ENCODE data around the gene RPL32. TPM values are rescaled to one million over a fixed set of nuclear protein-coding genes. Genes with fewer than 3 reads are reported as not detected.

Gene RPL32
- polyA plus RNA-seq, 3 donors, result 1,974 to 2,375 (median 2,193) TPM

DNA sequence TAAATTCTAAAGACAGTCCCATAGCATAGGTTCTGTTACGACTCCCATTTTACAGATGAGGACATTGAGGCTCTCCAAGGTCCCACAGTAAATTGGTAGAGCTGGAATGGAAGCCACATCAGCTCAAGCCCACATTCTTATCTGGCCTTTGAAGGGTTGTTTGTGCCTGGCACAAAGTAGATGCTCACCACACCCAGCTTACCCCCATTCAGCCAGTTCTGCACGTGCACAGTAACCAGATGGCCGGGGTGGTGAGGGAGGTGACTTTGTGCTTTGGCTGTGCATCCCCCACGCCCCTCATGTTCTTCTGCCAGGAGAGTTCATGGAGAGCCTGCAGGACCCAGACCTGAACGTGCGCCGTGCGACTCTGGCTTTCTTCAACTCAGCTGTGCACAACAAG, 16.2 kb downstream of the RPL32 start:
- DNase-seq (ENCODE audit: extremely low read depth in 1 of 11, low read depth in 9 of 11, low spot score in 4 of 11), result no peak

- no peak for DNase-seq (ENCODE audit: extremely low read depth in 1 of 11, low read depth in 9 of 11, low spot score in 4 of 11)
Measured at GRCh38 chr3:12824299-12824698, 17.1 kb downstream of the RPL32 start.

GRCh38 chr3:12822725-12823373, 18.5 kb downstream of the RPL32 start:
- no peak for DNase-seq (ENCODE audit: extremely low read depth in 1 of 11, low read depth in 9 of 11, low spot score in 4 of 11)

- DNase-seq (ENCODE audit: extremely low read depth in 1 of 11, low read depth in 9 of 11, low spot score in 4 of 11), result no peak
Measured at GRCh38 chr3:12818773-12819172, 22.6 kb downstream of the RPL32 start.

DNA sequence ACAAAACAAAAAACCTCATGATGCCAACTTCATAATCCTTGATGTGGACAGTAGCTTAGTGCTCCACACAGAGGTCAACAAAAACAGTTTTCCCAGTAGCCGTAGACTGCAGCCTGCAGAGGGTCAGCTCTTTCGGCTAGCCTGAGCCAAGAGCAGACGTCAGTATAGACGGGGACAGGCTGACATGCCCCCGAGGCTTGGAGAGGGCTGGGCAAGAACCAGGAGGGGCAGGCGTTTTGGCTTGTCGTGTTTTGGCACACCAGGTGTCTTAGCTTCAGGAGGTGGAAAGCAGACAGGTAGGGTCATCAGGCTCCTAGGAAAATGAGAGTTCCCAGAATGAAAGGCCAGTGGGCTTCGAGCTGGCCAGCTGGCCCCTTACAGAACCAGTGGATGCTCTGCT, 23.1 kb downstream of the RPL32 start:
- DNase-seq (ENCODE audit: extremely low read depth in 1 of 11, low read depth in 9 of 11, low spot score in 4 of 11), result no peak

GRCh38 chr3:12817343-12817710, 24.0 kb downstream of the RPL32 start:
- no peak for DNase-seq (ENCODE audit: extremely low read depth in 1 of 11, low read depth in 9 of 11, low spot score in 4 of 11)

DNA sequence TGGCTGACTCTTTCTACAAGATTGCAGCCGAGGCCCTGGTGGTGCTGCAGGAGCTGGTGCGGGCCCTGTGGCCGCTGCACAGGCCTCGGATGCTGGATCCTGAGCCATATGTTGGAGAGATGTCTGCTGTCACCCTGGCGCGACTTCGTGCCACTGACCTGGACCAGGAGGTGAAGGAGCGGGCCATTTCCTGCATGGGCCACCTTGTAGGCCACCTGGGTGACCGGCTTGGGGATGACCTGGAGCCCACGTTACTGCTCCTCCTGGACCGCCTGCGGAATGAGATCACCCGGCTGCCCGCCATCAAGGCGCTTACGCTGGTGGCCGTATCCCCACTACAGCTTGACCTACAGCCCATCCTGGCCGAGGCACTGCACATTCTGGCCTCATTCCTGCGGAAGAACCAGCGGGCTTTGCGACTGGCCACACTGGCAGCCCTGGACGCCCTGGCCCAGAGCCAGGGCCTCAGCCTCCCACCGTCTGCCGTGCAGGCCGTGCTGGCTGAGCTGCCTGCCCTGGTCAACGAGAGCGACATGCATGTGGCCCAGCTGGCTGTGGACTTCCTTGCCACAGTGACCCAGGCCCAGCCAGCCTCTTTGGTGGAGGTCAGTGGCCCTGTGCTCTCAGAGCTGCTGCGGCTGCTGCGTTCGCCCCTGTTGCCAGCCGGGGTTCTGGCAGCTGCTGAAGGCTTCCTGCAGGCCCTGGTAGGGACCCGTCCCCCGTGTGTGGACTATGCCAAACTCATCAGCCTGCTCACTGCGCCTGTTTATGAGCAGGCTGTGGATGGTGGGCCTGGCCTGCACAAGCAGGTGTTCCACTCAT, 24.6 kb downstream of the RPL32 start:
- no peak for DNase-seq (ENCODE audit: extremely low read depth in 1 of 11, low read depth in 9 of 11, low spot score in 4 of 11)

DNA sequence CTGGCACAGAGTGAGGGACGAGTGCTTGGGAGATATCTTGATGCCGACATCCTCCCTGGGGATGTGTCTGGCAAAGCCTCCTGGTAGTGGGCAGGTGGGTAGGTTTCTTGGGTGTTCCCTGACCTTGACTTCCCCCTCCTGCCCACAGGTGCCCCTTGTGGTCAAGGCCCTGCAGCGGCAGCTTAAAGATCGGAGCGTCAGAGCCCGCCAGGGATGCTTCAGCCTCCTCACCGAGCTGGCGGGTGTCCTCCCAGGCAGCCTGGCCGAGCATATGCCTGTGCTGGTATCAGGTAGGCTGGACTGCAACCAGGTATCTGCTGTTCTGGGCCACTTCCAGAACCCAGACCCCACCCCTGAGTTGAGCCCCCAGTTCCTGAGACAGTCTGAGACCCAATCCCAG, 25.6 kb downstream of the RPL32 start:
- DNase-seq (ENCODE audit: extremely low read depth in 1 of 11, low read depth in 9 of 11, low spot score in 4 of 11), result no peak

DNA sequence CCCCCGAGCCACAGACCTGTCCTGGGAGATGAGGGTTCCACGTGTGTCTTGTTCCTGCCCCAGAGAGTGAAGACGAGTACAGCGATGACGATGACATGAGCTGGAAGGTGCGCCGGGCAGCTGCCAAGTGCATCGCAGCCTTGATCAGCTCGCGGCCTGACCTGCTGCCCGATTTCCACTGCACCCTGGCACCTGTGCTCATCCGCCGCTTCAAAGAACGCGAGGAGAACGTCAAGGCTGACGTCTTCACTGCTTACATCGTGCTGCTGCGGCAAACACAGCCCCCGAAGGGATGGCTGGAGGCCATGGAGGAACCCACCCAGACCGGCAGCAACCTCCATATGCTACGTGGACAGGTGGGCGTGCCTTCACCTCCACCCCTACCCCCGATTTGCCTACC, 26.3 kb downstream of the RPL32 start:
- no peak for DNase-seq (ENCODE audit: extremely low read depth in 1 of 11, low read depth in 9 of 11, low spot score in 4 of 11)

GRCh38 chr3:12813967-12814366, 27.4 kb downstream of the RPL32 start:
- DNase-seq (ENCODE audit: extremely low read depth in 1 of 11, low read depth in 9 of 11, low spot score in 4 of 11), result no peak

GRCh38 chr3:12812812-12813211, 28.6 kb downstream of the RPL32 start:
- DNase-seq (ENCODE audit: extremely low read depth in 1 of 11, low read depth in 9 of 11, low spot score in 4 of 11), result no peak

GRCh38 chr3:12810961-12811360, 30.4 kb downstream of the RPL32 start:
- no peak for DNase-seq (ENCODE audit: extremely low read depth in 1 of 11, low read depth in 9 of 11, low spot score in 4 of 11)

DNA sequence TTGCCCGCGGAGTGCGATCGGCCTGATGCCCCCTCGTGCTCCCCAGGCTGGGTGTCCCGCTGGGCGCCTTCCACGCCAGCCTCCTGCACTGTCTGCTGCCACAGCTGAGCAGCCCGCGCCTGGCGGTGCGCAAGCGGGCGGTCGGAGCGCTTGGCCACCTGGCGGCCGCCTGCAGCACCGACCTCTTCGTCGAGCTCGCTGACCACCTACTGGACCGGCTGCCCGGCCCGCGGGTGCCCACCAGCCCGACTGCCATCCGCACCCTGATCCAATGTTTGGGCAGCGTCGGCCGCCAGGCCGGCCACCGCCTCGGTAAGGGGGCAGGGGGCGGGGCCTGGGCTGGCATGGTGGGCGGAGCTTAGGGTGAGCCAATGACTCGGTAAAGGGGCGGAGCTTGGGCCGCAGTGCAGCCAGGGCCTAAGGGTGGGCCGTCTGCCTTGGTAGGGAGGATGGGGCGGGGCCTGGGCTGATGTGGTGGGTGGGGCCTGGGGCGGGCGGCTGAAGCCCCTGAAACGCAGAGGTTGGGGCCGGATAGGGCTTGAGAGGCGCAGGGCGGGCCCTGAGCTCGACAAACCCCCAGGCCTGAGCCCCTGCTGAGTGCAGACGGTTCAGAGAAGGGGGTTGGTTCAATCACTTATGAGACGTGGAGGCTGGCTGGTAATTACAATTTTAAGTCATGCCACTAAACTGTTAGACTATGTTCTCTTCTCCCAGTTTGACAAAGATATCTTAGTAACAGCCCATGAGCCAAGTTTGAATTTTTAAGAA, 31.2 kb downstream of the RPL32 start:
- peak; percentile 77 to 94 (median 90) for DNase-seq (ENCODE audit: extremely low read depth in 1 of 11, low read depth in 9 of 11, low spot score in 4 of 11)

DNA sequence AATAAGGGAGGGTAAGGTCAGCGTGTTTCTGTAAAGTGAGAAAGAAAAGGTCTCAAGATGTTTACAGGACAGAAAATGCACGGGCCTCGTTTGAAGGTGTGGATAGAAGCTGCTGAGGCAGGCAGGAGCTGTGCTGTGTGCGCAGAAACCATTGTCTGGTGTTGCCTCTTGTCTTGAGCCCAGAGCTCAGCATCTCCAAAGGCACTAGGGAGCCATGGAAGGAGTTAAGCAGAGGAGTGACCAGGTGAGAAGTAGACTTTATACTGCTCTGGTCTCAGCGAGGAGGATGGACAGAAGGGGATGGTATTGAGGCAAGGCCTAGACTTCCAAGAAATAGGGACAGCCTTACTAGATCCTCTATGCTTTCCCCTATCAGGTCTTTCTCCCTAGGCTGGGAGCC, 31.9 kb downstream of the RPL32 start:
- DNase-seq (ENCODE audit: extremely low read depth in 1 of 11, low read depth in 9 of 11, low spot score in 4 of 11), result no peak

- DNase-seq (ENCODE audit: extremely low read depth in 1 of 11, low read depth in 9 of 11, low spot score in 4 of 11), result no peak
Measured at GRCh38 chr3:12809001-12809400, 32.4 kb downstream of the RPL32 start.

DNA sequence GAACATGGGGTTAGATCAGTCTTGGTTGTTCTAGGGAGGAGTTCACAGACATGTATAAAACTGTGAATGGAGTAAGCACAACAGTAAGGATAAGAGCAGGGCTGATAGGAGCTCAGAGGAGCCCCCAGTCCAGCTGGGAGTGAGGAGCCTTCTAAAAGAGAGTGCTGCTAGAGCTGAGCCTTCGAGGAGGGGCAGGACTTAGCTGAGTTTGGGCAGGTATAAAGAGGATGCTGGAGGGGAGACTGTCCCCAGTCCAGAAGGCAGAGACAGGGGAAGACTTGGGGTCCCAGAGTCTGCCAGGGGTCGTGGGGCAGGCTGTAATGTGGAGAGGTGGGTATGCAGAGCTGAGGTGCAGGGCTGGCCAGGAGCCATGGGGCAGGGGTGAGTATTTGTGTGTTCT, 32.8 kb downstream of the RPL32 start:
- no peak for DNase-seq (ENCODE audit: extremely low read depth in 1 of 11, low read depth in 9 of 11, low spot score in 4 of 11)

- no peak for DNase-seq (ENCODE audit: extremely low read depth in 1 of 11, low read depth in 9 of 11, low spot score in 4 of 11)
Measured at GRCh38 chr3:12807601-12808359, 33.6 kb downstream of the RPL32 start.

DNA sequence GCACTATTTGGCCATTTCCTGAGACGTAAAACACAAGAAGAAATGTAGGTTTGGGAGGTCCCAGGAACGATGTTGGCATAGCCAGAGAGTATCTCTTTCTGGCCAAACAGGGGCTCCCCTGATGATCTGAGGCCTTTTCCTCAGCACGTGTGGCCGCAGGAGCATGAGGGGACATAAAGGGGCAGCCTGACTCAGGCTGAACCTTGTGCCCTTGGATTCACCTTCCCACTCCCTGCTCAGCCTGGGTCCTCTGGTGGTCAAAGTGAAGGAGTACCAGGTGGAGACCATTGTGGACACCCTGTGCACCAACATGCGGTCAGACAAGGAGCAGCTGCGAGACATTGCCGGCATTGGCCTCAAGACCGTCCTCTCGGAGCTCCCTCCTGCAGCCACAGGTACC, 34.3 kb downstream of the RPL32 start:
- no peak for DNase-seq (ENCODE audit: extremely low read depth in 1 of 11, low read depth in 9 of 11, low spot score in 4 of 11)

- DNase-seq (ENCODE audit: extremely low read depth in 1 of 11, low read depth in 9 of 11, low spot score in 4 of 11), result no peak
Measured at GRCh38 chr3:12803371-12803770, 38.0 kb downstream of the RPL32 start.

All from renal cortex interstitium (tissue), 11 donors.